Measurements from ENCODE around the gene DNAH2. TPM values are rescaled to one million over a fixed set of nuclear protein-coding genes. Genes with fewer than 3 reads are reported as not detected.

Gene DNAH2
- total RNA-seq, 1 experiment from 2014 or later = 0.15 TPM

GRCh38 chr17:7857713-7858521, 140.4 kb downstream of the DNAH2 start, which contains the start of gene CYB5D1:
TSS of gene CYB5D1 (plus strand) at chr17:7858003. CDS start at chr17:7858135, 132 bp downstream.
- H2AK5ac ChIP-seq (ENCODE audit: insufficient read length, low read length) = no peak within 1 kb of the TSS
- Mint-ChIP-seq H3K4me1 (peaks cover 18 to 24% of the 10 kb centered on the region in 2 experiments), H3K36me3 (ENCODE audit: insufficient read depth in 1 of 3, low read depth in 3 of 3) (peaks cover 0 to 23% (median 5%) of the 10 kb centered on the region in 3 experiments; a peak in 3 of 7 replicates), H3K9me3 (0 out of 5 replicates have a peak, but pooled peaks cover 0 to 3% of the 10 kb centered on the region in 2 experiments), H3K27ac (no peak within 1 kb of the TSS; a peak in 1 of 7 replicates), H3K4me3 (no peak within 1 kb of the TSS), H3K27me3 (ENCODE audit: low read depth) (peaks cover 10% of the 10 kb centered on the region)
- no peak within 1 kb of the TSS for H2BK5ac ChIP-seq (ENCODE audit: insufficient read length, low read length)
- WGBS (ENCODE audit: extremely low coverage, insufficient read length, low lambda C conversion rate) = no CpG with 5 or more reads among the region's 48 CpGs
- no peak within 1 kb of the TSS for H3K4ac ChIP-seq (ENCODE audit: low read depth, low read length)
- H3K27ac ChIP-seq (ENCODE audit: insufficient read length, low read depth, low read length) = no peak within 1 kb of the TSS
- no peak within 1 kb of the TSS for H2BK120ac ChIP-seq (ENCODE audit: low read depth, low read length, poor library complexity, severe bottlenecking)
- no peaks in the 10 kb centered on the region; the same call in 1 of the 2 replicates for H3K4me1 ChIP-seq (ENCODE audit: insufficient read depth, low read length)
- peak within 1 kb of the TSS; percentile 92 for H3K14ac ChIP-seq (ENCODE audit: insufficient read depth, low read length)
- no peaks in the 10 kb centered on the region for H3K79me1 ChIP-seq (ENCODE audit: insufficient read depth, low read depth, low read length, poor library complexity, severe bottlenecking)
- TF ChIP-seq CTCF (conservative IDR thresholded peaks at IDR 0.05) = no peak
- H4K91ac ChIP-seq (ENCODE audit: insufficient read length, low read depth, low read length) = no peak within 1 kb of the TSS
- no peak within 1 kb of the TSS for H2BK20ac ChIP-seq (ENCODE audit: low read depth, low read length, poor library complexity, severe bottlenecking)
- H2BK15ac ChIP-seq (ENCODE audit: low read depth, low read length) = no peak within 1 kb of the TSS
- H2AFZ ChIP-seq (ENCODE audit: low read length) = no peak within 1 kb of the TSS
- no peaks in the 10 kb centered on the region for H3K79me2 ChIP-seq (ENCODE audit: insufficient read depth, low read length)
- H2BK12ac ChIP-seq (ENCODE audit: insufficient read length, low read depth, low read length) = no peak within 1 kb of the TSS
- H4K20me1 ChIP-seq (ENCODE audit: control insufficient read depth, insufficient read depth, insufficient read length) = no peaks in the 10 kb centered on the region
- peak within 1 kb of the TSS; percentile 89 for H3K9ac ChIP-seq (ENCODE audit: extremely low read depth, insufficient read length, low read length)
- H3K56ac ChIP-seq (ENCODE audit: insufficient read length, low read depth, low read length) = no peak within 1 kb of the TSS
- H3K4me2 ChIP-seq (ENCODE audit: insufficient read depth, insufficient read length, low read length) = peak within 1 kb of the TSS; percentile 97
- H3K27me3 ChIP-seq (ENCODE audit: insufficient read depth, low read length) = peaks cover 20% of the 10 kb centered on the region; the same call in 1 of the 2 replicates
- H3T11ph ChIP-seq (ENCODE audit: low read length) = no peak within 1 kb of the TSS
- no peak within 1 kb of the TSS for H3K23ac ChIP-seq (ENCODE audit: insufficient read length, low read depth, low read length)
- no peak within 1 kb of the TSS for H4K5ac ChIP-seq (ENCODE audit: insufficient read length, low read depth, low read length)
- no peaks in the 10 kb centered on the region for H3K9me3 ChIP-seq (ENCODE audit: control insufficient read depth, low read depth, low read length)
- H3K23me2 ChIP-seq (ENCODE audit: insufficient read length, low read depth, low read length, poor library complexity, severe bottlenecking) = peaks cover 29% of the 10 kb centered on the region
- no peak within 1 kb of the TSS for H4K8ac ChIP-seq (replicated peaks; ENCODE audit: insufficient read length, low read depth, low read length)
- DNase-seq = peak; percentile 93
- H3K18ac ChIP-seq (ENCODE audit: insufficient read length, low read depth, low read length) = peak within 1 kb of the TSS; percentile 94
